Suprapubic skin (tissue), 4 donors: ENCODE measurements around the gene MCU. TPM values are rescaled to one million over a fixed set of nuclear protein-coding genes. Genes with fewer than 3 reads are reported as not detected.

ENCODE experiments used
- DNase-seq, 2 donors: peaks; one replicate each; pipeline ENCODE4 v3.0.0-alpha.2; 2019; ENCODE audit warnings: low spot score in 2 of 2
- H3K27ac ChIP-seq: fragments of 200-600 bp; sonication (generic); one replicate; pipeline ENCODE4 v1.5.1; 2019
- H3K27me3 ChIP-seq: fragments of 200-600 bp; sonication (generic); one replicate; pipeline ENCODE4 v1.5.1; 2019
- H3K36me3 ChIP-seq: fragments of 200-600 bp; sonication (generic); one replicate; pipeline ENCODE4 v1.5.1; 2019
- H3K4me1 ChIP-seq: fragments of 200-600 bp; sonication (generic); one replicate; pipeline ENCODE4 v1.5.1; 2019
- H3K4me3 ChIP-seq: fragments of 200-600 bp; sonication (generic); one replicate; pipeline ENCODE4 v1.5.1; 2019; ENCODE audit warnings: mild to moderate bottlenecking
- H3K9me3 ChIP-seq: fragments of 200-600 bp; sonication (generic); one replicate; pipeline ENCODE4 v1.5.1; 2019
- EP300 ChIP-seq: sonication (generic); formaldehyde crosslinking; IDR thresholded peaks from one replicate; pipeline ENCODE4 v1.6.1; 2017; ENCODE audit warnings: antibody characterized with exemption
- POLR2A ChIP-seq, 2 donors: fragments of 450-650 bp; IDR thresholded peaks; one replicate each; pipeline ENCODE4 v1.6.1; 2017; ENCODE audit warnings: antibody characterized with exemption in 2 of 2, mild to moderate bottlenecking in 2 of 2, moderate library complexity in 2 of 2
- POLR2AphosphoS5 ChIP-seq, 3 donors: sonication (generic); formaldehyde crosslinking; IDR thresholded peaks; one replicate each; pipeline ENCODE4 v1.6.1; 2017; ENCODE audit warnings: antibody characterized with exemption in 3 of 3
- WGBS: methylation state at CpG from one replicate; pipeline ENCODE4 v1.1.5; 2018; 5-methylcytosine and 5-hydroxymethylcytosine counted together
- total RNA-seq, 4 donors: library from RNA; depleted of rRNA; stranded (reverse); fragments of >200 nt; gene quantifications; one replicate each; pipeline ENCODE4 v1.1.0, GENCODE V29; 2016
- TF ChIP-seq, protein P1 (sequence below), 2 donors: fragments of 200-600 bp in 1 of 2; fragments of 450-650 bp in 1 of 2; sonication (generic) in 1 of 2; IDR thresholded peaks; one replicate each; pipeline ENCODE4 v1.5.1; 2016 to 2019; ENCODE audit warnings: antibody characterized with exemption in 2 of 2, mild to moderate bottlenecking in 1 of 2, moderate library complexity in 1 of 2

The MCU gene
- total RNA-seq, 4 donors from 2014 or later = 28.3 to 31.7 (median 29.7) TPM

- Histone ChIP-seq H3K4me3 (no peak overlapping the region), H3K27me3 (no peaks in the 10 kb centered on the region), H3K4me1 (no peaks in the 10 kb centered on the region), H3K9me3 (no peaks in the 10 kb centered on the region), H3K27ac (no peak overlapping the region), H3K36me3 (no peaks in the 10 kb centered on the region)
- TF ChIP-seq EP300 (no peak), POLR2AphosphoS5 (IDR thresholded peaks at IDR 0.05) (no peak), POLR2A (IDR thresholded peaks at IDR 0.05) (no peak)
- TF ChIP-seq, protein P1, sequence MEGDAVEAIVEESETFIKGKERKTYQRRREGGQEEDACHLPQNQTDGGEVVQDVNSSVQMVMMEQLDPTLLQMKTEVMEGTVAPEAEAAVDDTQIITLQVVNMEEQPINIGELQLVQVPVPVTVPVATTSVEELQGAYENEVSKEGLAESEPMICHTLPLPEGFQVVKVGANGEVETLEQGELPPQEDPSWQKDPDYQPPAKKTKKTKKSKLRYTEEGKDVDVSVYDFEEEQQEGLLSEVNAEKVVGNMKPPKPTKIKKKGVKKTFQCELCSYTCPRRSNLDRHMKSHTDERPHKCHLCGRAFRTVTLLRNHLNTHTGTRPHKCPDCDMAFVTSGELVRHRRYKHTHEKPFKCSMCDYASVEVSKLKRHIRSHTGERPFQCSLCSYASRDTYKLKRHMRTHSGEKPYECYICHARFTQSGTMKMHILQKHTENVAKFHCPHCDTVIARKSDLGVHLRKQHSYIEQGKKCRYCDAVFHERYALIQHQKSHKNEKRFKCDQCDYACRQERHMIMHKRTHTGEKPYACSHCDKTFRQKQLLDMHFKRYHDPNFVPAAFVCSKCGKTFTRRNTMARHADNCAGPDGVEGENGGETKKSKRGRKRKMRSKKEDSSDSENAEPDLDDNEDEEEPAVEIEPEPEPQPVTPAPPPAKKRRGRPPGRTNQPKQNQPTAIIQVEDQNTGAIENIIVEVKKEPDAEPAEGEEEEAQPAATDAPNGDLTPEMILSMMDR (IDR thresholded peaks at IDR 0.05) = no peak
- WGBS = 89% methylated on average over 6 of the region's 6 CpGs
- DNase-seq = no peak
Observed at GRCh38 chr10:72687035-72687434, 4.9 kb upstream of the MCU start.

DNA sequence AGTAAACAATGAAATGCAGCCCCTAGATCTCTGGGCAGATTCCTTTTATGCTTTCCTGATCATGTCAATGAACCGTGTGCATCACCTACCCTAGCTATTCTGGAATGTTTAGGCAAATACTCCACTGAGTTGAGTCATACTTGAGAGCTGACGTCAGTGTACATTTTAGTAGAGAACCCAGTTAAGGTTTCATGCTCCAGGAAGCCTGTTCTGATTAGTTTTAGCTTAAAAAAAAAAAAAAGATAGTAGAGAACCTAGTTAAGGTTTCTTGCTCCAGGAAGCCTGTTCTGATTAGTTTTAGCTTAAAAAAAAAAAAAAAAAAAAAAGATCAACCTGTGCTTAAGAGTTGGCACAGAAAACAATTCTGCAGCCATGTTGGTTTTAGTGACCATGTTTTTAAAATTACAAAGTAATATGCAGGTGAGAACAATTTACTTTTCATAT lies 3.7 kb upstream of the MCU start:
- no peaks in the 10 kb centered on the region for H3K9me3 ChIP-seq
- peaks cover 8% of the 10 kb centered on the region for H3K4me1 ChIP-seq
- H3K27ac ChIP-seq = no peak overlapping the region
- TF ChIP-seq, protein P1 (IDR thresholded peaks at IDR 0.05) = no peak
- TF ChIP-seq POLR2A (IDR thresholded peaks at IDR 0.05) = no peak
- TF ChIP-seq EP300 = no peak
- TF ChIP-seq POLR2AphosphoS5 (IDR thresholded peaks at IDR 0.05) = no peak
- no peaks in the 10 kb centered on the region for H3K36me3 ChIP-seq
- no peak for DNase-seq
- H3K27me3 ChIP-seq = no peaks in the 10 kb centered on the region
- H3K4me3 ChIP-seq = no peak overlapping the region
- WGBS = 40% methylated on average over 2 of the region's 2 CpGs

- DNase-seq = no peak
- WGBS = 92% methylated on average over 1 of the region's 1 CpG
- H3K9me3 ChIP-seq = no peaks in the 10 kb centered on the region
Observed at GRCh38 chr10:72689660-72690059, 2.3 kb upstream of the MCU start.

GRCh38 chr10:72690071-72690755 lies 1.7 kb upstream of the MCU start:
- H3K4me1 ChIP-seq = peaks cover 21% of the 10 kb centered on the region
- DNase-seq = no peak

More at GRCh38 chr10:72689660-72690059, 2.3 kb upstream of the MCU start:
- Histone ChIP-seq H3K27ac (no peak overlapping the region), H3K27me3 (no peaks in the 10 kb centered on the region), H3K36me3 (no peaks in the 10 kb centered on the region), H3K4me3 (no peak overlapping the region), H3K4me1 (peaks cover 17% of the 10 kb centered on the region)
- TF ChIP-seq, protein P1 (IDR thresholded peaks at IDR 0.05) = no peak
- no peak for TF ChIP-seq EP300
- no peak for TF ChIP-seq POLR2A (IDR thresholded peaks at IDR 0.05)
- TF ChIP-seq POLR2AphosphoS5 (IDR thresholded peaks at IDR 0.05) = no peak

DNA sequence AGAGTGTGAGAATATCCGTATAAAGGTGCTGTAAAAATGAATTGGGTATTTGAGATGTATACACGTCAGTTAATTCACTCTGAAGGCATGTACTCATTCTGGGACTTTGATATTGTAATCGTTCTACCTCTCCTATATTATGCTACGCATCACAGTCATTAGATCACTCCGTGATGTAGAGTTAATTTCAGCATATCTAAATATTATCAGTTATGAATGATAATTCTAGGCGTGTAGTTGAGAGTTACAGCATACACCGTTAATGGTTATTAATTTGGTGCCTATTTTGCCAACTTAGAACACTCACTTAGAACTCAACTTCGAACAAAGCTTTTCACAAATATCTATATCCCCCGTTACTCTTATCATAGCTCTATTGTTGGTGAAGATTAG lies 477 bp upstream of the MCU start:
- H3K4me1 ChIP-seq = peaks cover 21% of the 10 kb centered on the region
- H3K4me3 ChIP-seq = peak overlapping the region; percentile 83
- WGBS = 38% methylated on average over 9 of the region's 9 CpGs
- H3K36me3 ChIP-seq = no peaks in the 10 kb centered on the region
- H3K27ac ChIP-seq = no peak overlapping the region
- no peaks in the 10 kb centered on the region for H3K9me3 ChIP-seq
- H3K27me3 ChIP-seq = no peaks in the 10 kb centered on the region
- DNase-seq = no peak
- TF ChIP-seq POLR2A (IDR thresholded peaks at IDR 0.05) = no peak
- no peak for TF ChIP-seq EP300
- TF ChIP-seq POLR2AphosphoS5 (IDR thresholded peaks at IDR 0.05) = no peak
- TF ChIP-seq, protein P1 (IDR thresholded peaks at IDR 0.05) = no peak

More at GRCh38 chr10:72690071-72690755, 1.7 kb upstream of the MCU start:
- no peak overlapping the region for H3K4me3 ChIP-seq
- H3K27me3 ChIP-seq = no peaks in the 10 kb centered on the region
- no peaks in the 10 kb centered on the region for H3K36me3 ChIP-seq
- TF ChIP-seq POLR2AphosphoS5 (IDR thresholded peaks at IDR 0.05) (no peak), POLR2A (IDR thresholded peaks at IDR 0.05) (no peak), EP300 (no peak)
- TF ChIP-seq, protein P1 (IDR thresholded peaks at IDR 0.05) = no peak
- H3K27ac ChIP-seq = no peak overlapping the region
- no peaks in the 10 kb centered on the region for H3K9me3 ChIP-seq
- WGBS = 73% methylated on average over 3 of the region's 3 CpGs
